Testis (tissue), 3 donors: ENCODE measurements around the gene OR51B4. TPM values are rescaled to one million over a fixed set of nuclear protein-coding genes. Genes with fewer than 3 reads are reported as not detected.

Experiments
- DNase-seq: peaks from one replicate; pipeline ENCODE4 v3.0.0-alpha.2; 2019
- H3K27ac ChIP-seq, 2 donors: fragments of 200-600 bp; sonication (generic); one replicate each; pipeline ENCODE4 v1.5.1; 2019
- H3K27me3 ChIP-seq: fragments of 200-600 bp; sonication (generic); one replicate; pipeline ENCODE4 v1.5.1; 2019
- H3K36me3 ChIP-seq: fragments of 200-600 bp; sonication (generic); one replicate; pipeline ENCODE4 v1.5.1; 2017; ENCODE audit warnings: low read depth; ENCODE audit errors: missing control alignments
- H3K4me1 ChIP-seq: fragments of 200-600 bp; sonication (generic); one replicate; pipeline ENCODE4 v1.5.1; 2019
- H3K4me3 ChIP-seq, 2 donors: fragments of 200-600 bp; sonication (generic); one replicate each; pipeline ENCODE4 v1.5.1; 2017 to 2019
- H3K9me3 ChIP-seq: fragments of 200-600 bp; sonication (generic); one replicate; pipeline ENCODE4 v1.5.1; 2017
- CTCF ChIP-seq, 3 experiments: fragments of 450-650 bp in 2 of 3; fragments of 200-600 bp in 1 of 3; sonication (generic) in 1 of 3; IDR thresholded peaks; one replicate each; pipeline ENCODE4 v1.5.1; 2016 to 2019; ENCODE audit warnings: antibody characterized with exemption in 3 of 3, mild to moderate bottlenecking in 2 of 3, moderate library complexity in 1 of 3
- POLR2A ChIP-seq: fragments of 450-650 bp; IDR thresholded peaks from one replicate; pipeline ENCODE4 v1.6.1; 2017; ENCODE audit warnings: antibody characterized with exemption, mild to moderate bottlenecking, moderate library complexity
- WGBS, 2 donors: methylation state at CpG; one replicate each; pipeline ENCODE4 v1.1.5; 2018; 5-methylcytosine and 5-hydroxymethylcytosine counted together
- intact Hi-C: fragments of 100-400 bp; cut with DNase I; formaldehyde crosslinking; loops from one replicate; pipeline ENCODE4 v1.15.1; 2023; ENCODE audit warnings: low total_unique reads
- polyA plus RNA-seq: library from polyadenylated mRNA; stranded (reverse); fragments of 350-450 nt; fragmentation: Illumina TruSeq; extraction: RNeasy Lipid Tissue Mini Kit (QIAGEN cat#74804); gene quantifications from one replicate; pipeline ENCODE4 v1.2.3, GENCODE V29; 2014; ENCODE audit warnings: low read depth, low replicate concordance; ENCODE audit not compliant: insufficient read depth
- total RNA-seq, 2 donors: library from RNA; depleted of rRNA; stranded (reverse); fragments of >200 nt; gene quantifications; one replicate each; pipeline ENCODE4 v1.2.3, GENCODE V29; 2016

OR51B4 gene
- total and polyA plus RNA-seq, 3 donors from 2014 or later, result 0.74 TPM; not detected in 2

GRCh38 chr11:5286351-5286750 is 15.4 kb downstream of the OR51B4 start:
- intact Hi-C loops, result no loop called here
- WGBS, 2 donors, result 53 to 61% methylated on average over 1 of the region's 1 CpG
- no peaks in the 10 kb centered on the region for H3K36me3 ChIP-seq
- H3K9me3 ChIP-seq, result no peaks in the 10 kb centered on the region
- no peaks in the 10 kb centered on the region for H3K27me3 ChIP-seq
- no peak overlapping the region for H3K27ac ChIP-seq
- H3K4me1 ChIP-seq, result no peaks in the 10 kb centered on the region
- H3K4me3 ChIP-seq, result no peak overlapping the region
- TF ChIP-seq POLR2A (no peak), CTCF (IDR thresholded peaks at IDR 0.05) (no peak)
- DNase-seq, result no peak

- Histone ChIP-seq H3K4me3 (no peak overlapping the region), H3K27ac (no peak overlapping the region), H3K27me3 (no peaks in the 10 kb centered on the region), H3K4me1 (no peaks in the 10 kb centered on the region), H3K36me3 (no peaks in the 10 kb centered on the region), H3K9me3 (no peaks in the 10 kb centered on the region)
- intact Hi-C loops, result no loop called here
- 90 to 92% methylated on average over 4 of the region's 4 CpGs for WGBS, 2 donors
- no peak for TF ChIP-seq CTCF (IDR thresholded peaks at IDR 0.05)
- no peak for TF ChIP-seq POLR2A
- DNase-seq, result no peak
These were observed 15.9 kb downstream of the OR51B4 start for GRCh38 chr11:5285703-5286340.

- Histone ChIP-seq H3K27me3 (no peaks in the 10 kb centered on the region), H3K9me3 (no peaks in the 10 kb centered on the region), H3K36me3 (no peaks in the 10 kb centered on the region), H3K4me3 (no peak overlapping the region), H3K4me1 (no peaks in the 10 kb centered on the region), H3K27ac (no peak overlapping the region)
- intact Hi-C loops, result no loop called here
- TF ChIP-seq CTCF (IDR thresholded peaks at IDR 0.05) (no peak), POLR2A (no peak)
- no peak for DNase-seq
- WGBS, 2 donors, result 90 to 95% methylated on average over 2 of the region's 2 CpGs
These were observed 17.1 kb downstream of the OR51B4 start for GRCh38 chr11:5284637-5285036.

GRCh38 chr11:5283882-5284281 is 17.9 kb downstream of the OR51B4 start:
- TF ChIP-seq POLR2A, result no peak
- no peak for TF ChIP-seq CTCF (IDR thresholded peaks at IDR 0.05)
- DNase-seq, result no peak
- no peaks in the 10 kb centered on the region for H3K27me3 ChIP-seq
- no peak overlapping the region for H3K27ac ChIP-seq
- 81 to 90% methylated on average over 1 of the region's 1 CpG for WGBS, 2 donors
- H3K9me3 ChIP-seq, result no peaks in the 10 kb centered on the region
- no peaks in the 10 kb centered on the region for H3K36me3 ChIP-seq
- no peaks in the 10 kb centered on the region for H3K4me1 ChIP-seq
- intact Hi-C loops, result no loop called here
- H3K4me3 ChIP-seq, result no peak overlapping the region

GRCh38 chr11:5283086-5283485 is 18.7 kb downstream of the OR51B4 start:
- no peak overlapping the region for H3K27ac ChIP-seq
- DNase-seq, result no peak
- no peak overlapping the region for H3K4me3 ChIP-seq
- intact Hi-C loops, result no loop called here
- H3K4me1 ChIP-seq, result no peaks in the 10 kb centered on the region
- H3K27me3 ChIP-seq, result no peaks in the 10 kb centered on the region
- H3K9me3 ChIP-seq, result no peaks in the 10 kb centered on the region
- WGBS, 2 donors, result 87 to 93% methylated on average over 3 of the region's 3 CpGs
- TF ChIP-seq CTCF (IDR thresholded peaks at IDR 0.05), result no peak
- no peak for TF ChIP-seq POLR2A
- H3K36me3 ChIP-seq, result no peaks in the 10 kb centered on the region
